ENCODE measurements around the gene BIN2. TPM values are rescaled to one million over a fixed set of nuclear protein-coding genes. Genes with fewer than 3 reads are reported as not detected.
A peak's percentile ranks its signal among the peaks of the same experiment; 100 is the strongest.

Gene BIN2
- total RNA-seq (2021) (not detected in 2 replicates), Bru-seq, nascent RNA (percentile 7 among the genes with signal in this experiment), BruChase-seq, experiment 1, labeled RNA remaining after a 2-hour chase (percentile 4 among the genes with signal in this experiment), BruChase-seq, experiment 2, labeled RNA remaining after a 6-hour chase (percentile 5 among the genes with signal in this experiment)
- long read RNA-seq: 0 reads

- H3F3A ChIP-seq (ENCODE audit: insufficient read depth, low read depth): peaks cover 57% of the 10 kb centered on the region
- DNase-seq: no peak
- POLR2A ChIA-PET (ENCODE audit: unreplicated experiment): interaction anchor here (0.6 kb wide), 1 partner anchor 337 kb away, joined by 4 read pairs; no protein-coding TSS in a partner anchor
- no peaks in the 10 kb centered on the region for H4K20me1 ChIP-seq (ENCODE audit: insufficient read depth)
- H3K4me3 ChIP-seq: no peak within 1 kb of the TSS
- CTCF ChIA-PET: no interaction called here
- no peaks in the 10 kb centered on the region for H3K36me3 ChIP-seq (ENCODE audit: low read depth)
- H3K79me2 ChIP-seq (ENCODE audit: low read depth): no peaks in the 10 kb centered on the region
- H3K4me2 ChIP-seq: peak within 1 kb of the TSS; percentile 25; the same call in 1 of the 2 replicates
- no peak within 1 kb of the TSS for H2AFZ ChIP-seq
- no peaks in the 10 kb centered on the region for H3K9me2 ChIP-seq (ENCODE audit: insufficient read depth)
- TF ChIP-seq EZH2 (IDR thresholded peaks at IDR 0.05; ENCODE audit: low read depth): no peak
- no peak for TF ChIP-seq CTCF (conservative IDR thresholded peaks at IDR 0.05)
- no peaks in the 10 kb centered on the region for H3K27me3 ChIP-seq (ENCODE audit: insufficient read depth, low read depth)
- BruUV-seq (replicated peaks): no TSS peak
- no peaks in the 10 kb centered on the region for H3K9me3 ChIP-seq (ENCODE audit: insufficient read depth, low read depth)
- no peak within 1 kb of the TSS for H3K27ac ChIP-seq
- intact Hi-C loops (cut with micrococcal nuclease; ENCODE audit: unreplicated experiment): no loop called here
- H3K4me1 ChIP-seq (replicated peaks; ENCODE audit: insufficient read depth): peaks cover 78% of the 10 kb centered on the region
Observed at GRCh38 chr12:51323966-51324895, at the start of gene BIN2. Gene BIN2, minus strand, starts transcription at chr12:51324174. Its CDS starts 72 bp downstream, at chr12:51324102.

DNA sequence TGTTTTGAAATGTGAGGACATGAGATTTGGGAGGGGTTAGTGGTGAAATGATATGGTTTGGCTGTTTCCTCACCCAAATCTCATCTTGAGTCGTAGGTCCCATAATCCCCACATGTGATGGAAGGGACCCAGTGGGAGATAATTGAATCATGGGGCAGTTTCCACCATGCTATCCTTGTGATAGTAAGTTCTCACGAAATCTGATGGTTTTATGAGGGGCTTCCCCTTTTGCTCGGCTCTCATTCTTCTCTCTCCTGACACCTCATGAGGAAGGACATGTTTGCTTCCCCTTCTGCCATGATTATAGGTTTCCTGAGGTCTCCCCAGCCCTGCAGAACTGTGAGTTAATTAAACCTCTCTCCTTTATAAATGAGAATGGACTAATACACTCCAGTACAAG is 49.2 kb upstream of the BIN2 start:
- Histone ChIP-seq H2AFZ (no peak overlapping the region), H3K4me1 (replicated peaks; ENCODE audit: insufficient read depth) (peaks cover 35% of the 10 kb centered on the region), H3K27me3 (ENCODE audit: insufficient read depth, low read depth) (no peaks in the 10 kb centered on the region), H4K20me1 (ENCODE audit: insufficient read depth) (no peaks in the 10 kb centered on the region), H3K4me3 (no peak overlapping the region), H3K36me3 (ENCODE audit: low read depth) (peaks cover 41% of the 10 kb centered on the region), H3K27ac (peak overlapping the region; percentile 84), H3K9me3 (ENCODE audit: insufficient read depth, low read depth) (no peaks in the 10 kb centered on the region), H3F3A (ENCODE audit: insufficient read depth, low read depth) (peaks cover 32% of the 10 kb centered on the region), H3K9me2 (ENCODE audit: insufficient read depth) (no peaks in the 10 kb centered on the region), H3K79me2 (ENCODE audit: low read depth) (peaks cover 18% of the 10 kb centered on the region; the same call in 1 of the 2 replicates), H3K4me2 (no peak overlapping the region)
- CTCF ChIA-PET: no interaction called here
- intact Hi-C loops (cut with micrococcal nuclease; ENCODE audit: unreplicated experiment): loop anchor here (2.0 kb wide), 1 partner anchor 306 kb away; no protein-coding TSS in a partner anchor
- no peak for DNase-seq
- TF ChIP-seq EZH2 (IDR thresholded peaks at IDR 0.05; ENCODE audit: low read depth) (no peak), CTCF (conservative IDR thresholded peaks at IDR 0.05) (no peak)
- BruUV-seq (replicated peaks): no TSS peak
- POLR2A ChIA-PET (ENCODE audit: unreplicated experiment): no interaction called here

GRCh38 chr12:51372021-51372420 is 48.0 kb upstream of the BIN2 start:
- ChIA-PET POLR2A (ENCODE audit: unreplicated experiment) (interaction anchor here (0.5 to 1.2 kb wide), 8 partner anchors 12 to 621 kb away, joined by 3 to 10 read pairs (median 5); partner anchors contain the start of gene GALNT6), CTCF (interaction anchor here (0.5 to 1.5 kb wide), 13 partner anchors 15 to 1575 kb away, joined by 3 to 8 read pairs (median 4); no protein-coding TSS in a partner anchor)
- TSS peak; percentile 87 for BruUV-seq (replicated peaks)

More at GRCh38 chr12:51372021-51372420, 48.0 kb upstream of the BIN2 start:
- no peaks in the 10 kb centered on the region for H3K9me2 ChIP-seq (ENCODE audit: insufficient read depth)
- TF ChIP-seq EZH2 (IDR thresholded peaks at IDR 0.05; ENCODE audit: low read depth): no peak
- peaks cover 18% of the 10 kb centered on the region; the same call in 1 of the 2 replicates for H3K79me2 ChIP-seq (ENCODE audit: low read depth)
- H3K27ac ChIP-seq: peak overlapping the region; percentile 84
- H4K20me1 ChIP-seq (ENCODE audit: insufficient read depth): no peaks in the 10 kb centered on the region
- no peaks in the 10 kb centered on the region for H3K27me3 ChIP-seq (ENCODE audit: insufficient read depth, low read depth)
- peaks cover 32% of the 10 kb centered on the region for H3F3A ChIP-seq (ENCODE audit: insufficient read depth, low read depth)
- H2AFZ ChIP-seq: no peak overlapping the region; the same call in 1 of the 2 replicates
- peak overlapping the region; percentile 72 for H3K4me2 ChIP-seq
- H3K36me3 ChIP-seq (ENCODE audit: low read depth): peaks cover 43% of the 10 kb centered on the region
- no peak for DNase-seq
- peak overlapping the region; percentile 6; the same call in 1 of the 2 replicates for H3K4me3 ChIP-seq
- intact Hi-C loops (cut with micrococcal nuclease; ENCODE audit: unreplicated experiment): loop anchor here (1.0 to 2.0 kb wide), 2 partner anchors 160 to 307 kb away; no protein-coding TSS in a partner anchor
- no peaks in the 10 kb centered on the region for H3K9me3 ChIP-seq (ENCODE audit: insufficient read depth, low read depth)
- H3K4me1 ChIP-seq (replicated peaks; ENCODE audit: insufficient read depth): peaks cover 35% of the 10 kb centered on the region

Measured in PC-9 (cell line).